ENCODE results near the gene OTOP2.

GRCh38 chr17:74901353-74902135 lies 22.5 kb upstream of the OTOP2 start:
- TF ChIP-seq PAX5 (IDR thresholded peaks at IDR 0.05; ENCODE audit: insufficient read depth, low read length, severe bottlenecking), result no peak
- no peak for TF ChIP-seq POLR2A (IDR thresholded peaks at IDR 0.05; ENCODE audit: low read depth, low read length)
- TF ChIP-seq POLR2AphosphoS5 (IDR thresholded peaks at IDR 0.05; ENCODE audit: low read depth, low read length), result no peak
- TF ChIP-seq TAF1 (IDR thresholded peaks at IDR 0.05; ENCODE audit: low read depth, low read length), result no peak
- no peak for TF ChIP-seq POU2F2 (IDR thresholded peaks at IDR 0.05; ENCODE audit: low read depth, low read length)

Data from GM12891 (cell line).